B cell (primary cell): ENCODE results near the gene RNF187. TPM values are rescaled to one million over a fixed set of nuclear protein-coding genes. Genes with fewer than 3 reads are reported as not detected.
A peak's percentile ranks its signal among the peaks of the same experiment; 100 is the strongest.

Experiments used
- ATAC-seq: fragments of 200-7000 bp; cut with Tn5 transposase; one replicate; pipeline ENCODE4 v1.10.0; 2021; ENCODE audit warnings: low read depth, mild to moderate bottlenecking, moderate number of reproducible peaks, moderate library complexity
- CTCF ChIA-PET: fragments of 350-600 bp; sonication (Branson Sonifier 250); formaldehyde crosslinking; loops from one replicate; lab custom pipeline; 2021; ENCODE audit warnings: antibody characterized with exemption, inconsistent platforms; lab: Charles Lee
- POLR2A ChIA-PET: fragments of 350-600 bp; sonication (Branson Sonifier 250); formaldehyde crosslinking; loops from one replicate; lab custom pipeline; 2021; ENCODE audit warnings: antibody characterized with exemption; lab: Charles Lee
- DNase-seq: peaks from one replicate; pipeline ENCODE4 v3.0.0; 2013
- H2AFZ ChIP-seq: 2 replicates; pipeline ENCODE4 v1.6.1; 2012; ENCODE audit warnings: mild to moderate bottlenecking, low read depth, low read length; ENCODE audit not compliant: insufficient read depth, poor library complexity, severe bottlenecking
- H3K27ac ChIP-seq, 2 donors: 1 replicate in 1 of 2; 2 replicates in 1 of 2; pipeline ENCODE4 v1.5.1; 2012 to 2013; ENCODE audit warnings: low read length in 2 of 2, mild to moderate bottlenecking in 2 of 2, moderate library complexity in 1 of 2
- H3K27me3 ChIP-seq, 4 experiments: fragments of 200-600 bp in 1 of 4; sonication (generic) in 1 of 4; replicated peaks in 1 of 4; 1 replicate in 2 of 4; 2 replicates in 2 of 4; pipeline versions ENCODE4 v1.6.1 to v1.7.0; 2013 to 2016; ENCODE audit warnings: low read length in 3 of 4, mild to moderate bottlenecking in 2 of 4, mixed read lengths in 1 of 4, moderate library complexity in 1 of 4; ENCODE audit not compliant: insufficient read depth in 4 of 4, control insufficient read depth in 3 of 4; ENCODE audit errors: control extremely low read depth in 1 of 4
- H3K36me3 ChIP-seq, 2 experiments: replicated peaks in 1 of 2; 1 replicate in 1 of 2; 2 replicates in 1 of 2; pipeline versions ENCODE4 v1.6.1 to v1.7.1; 2013; ENCODE audit warnings: low read length in 1 of 2; ENCODE audit not compliant: insufficient read depth in 2 of 2, control insufficient read depth in 1 of 2; ENCODE audit errors: control extremely low read depth in 1 of 2, extremely low read depth in 1 of 2
- H3K4me1 ChIP-seq, 2 donors: fragments of 200-600 bp in 1 of 2; sonication (generic) in 1 of 2; 1 replicate in 1 of 2; 2 replicates in 1 of 2; pipeline versions ENCODE4 v1.5.1 to v1.6.1; 2013 to 2017; ENCODE audit warnings: low read length in 2 of 2; ENCODE audit not compliant: control insufficient read depth in 2 of 2, insufficient read depth in 2 of 2
- H3K4me2 ChIP-seq: replicated peaks from 2 replicates; pipeline ENCODE3; 2012; ENCODE audit warnings: mild to moderate bottlenecking, low read depth, low read length; ENCODE audit not compliant: poor library complexity, severe bottlenecking
- H3K4me3 ChIP-seq, 5 experiments: fragments of 200-600 bp in 1 of 5; sonication (generic) in 1 of 5; 1 replicate in 3 of 5; 2 replicates in 2 of 5; pipeline versions ENCODE4 v1.5.1 to v1.7.0; 2011 to 2016; ENCODE audit warnings: low read length in 4 of 5, mild to moderate bottlenecking in 4 of 5, low read depth in 2 of 5, control low read depth in 1 of 5, moderate library complexity in 1 of 5; ENCODE audit not compliant: insufficient read depth in 1 of 5; ENCODE audit errors: control extremely low read depth in 1 of 5, extremely low read depth in 1 of 5
- H3K79me2 ChIP-seq: fragments of 200-600 bp; sonication (generic); one replicate; pipeline ENCODE4 v1.6.0; 2016; ENCODE audit warnings: low read length; ENCODE audit not compliant: control insufficient read depth, insufficient read depth
- H3K9ac ChIP-seq: fragments of 200-600 bp; sonication (generic); 2 replicates; pipeline ENCODE4 v1.6.1; 2017; ENCODE audit warnings: mild to moderate bottlenecking, low read length, moderate library complexity
- H3K9me3 ChIP-seq, 3 donors: one replicate each; pipeline versions ENCODE4 v1.6.1 to v1.7.1; 2013; ENCODE audit warnings: low read length in 2 of 3; ENCODE audit not compliant: control insufficient read depth in 2 of 3, insufficient read depth in 1 of 3; ENCODE audit errors: control extremely low read depth in 1 of 3
- H4K20me1 ChIP-seq: 2 replicates; pipeline ENCODE4 v1.6.0; 2012; ENCODE audit warnings: mild to moderate bottlenecking, low read length; ENCODE audit not compliant: insufficient read depth, control insufficient read depth, poor library complexity, severe bottlenecking
- H3K27ac Mint-ChIP-seq: one replicate; pipeline ENCODE4 v1.8.0; 2021; ENCODE audit warnings: mixed read lengths
- H3K27me3 Mint-ChIP-seq: one replicate; pipeline ENCODE4 v1.8.0; 2021; ENCODE audit warnings: mixed read lengths
- H3K4me1 Mint-ChIP-seq: one replicate; pipeline ENCODE4 v1.8.0; 2021; ENCODE audit warnings: mixed read lengths
- H3K4me3 Mint-ChIP-seq: one replicate; pipeline ENCODE4 v1.8.0; 2021; ENCODE audit warnings: mixed read lengths
- H3K9me3 Mint-ChIP-seq: one replicate; pipeline ENCODE4 v1.8.0; 2022; ENCODE audit warnings: mixed read lengths; ENCODE audit not compliant: insufficient read depth
- CTCF ChIP-seq: fragments of 200-600 bp; IDR thresholded peaks from one replicate; pipeline ENCODE4 v1.8.0; 2022; ENCODE audit warnings: antibody characterized with exemption, mild to moderate bottlenecking
- WGBS: methylation state at CpG from one replicate; pipeline ENCODE4 v1.1.5; 2013; ENCODE audit warnings: missing lambda C conversion rate; ENCODE audit not compliant: insufficient coverage; 5-methylcytosine and 5-hydroxymethylcytosine counted together
- intact Hi-C: fragments of 100-400 bp; cut with micrococcal nuclease; formaldehyde crosslinking; loops from one replicate; pipeline ENCODE4 v1.10.0; 2022
- polyA plus RNA-seq: library from polyadenylated mRNA; depleted of rRNA; stranded (reverse); fragments of >200 nt; gene quantifications from 2 replicates; pipeline ENCODE4 v1.2.3, GENCODE V29; 2012
- total RNA-seq, 2 donors: library from RNA; stranded (reverse); fragments of 120-200 nt in 1 of 2; gene quantifications; 1 replicate in 1 of 2; 2 replicates in 1 of 2; pipeline versions ENCODE4 v1.2.3 to v1.2.4, GENCODE V29; 2013 to 2022

RNF187 gene
- total and polyA plus RNA-seq, 2 donors (not counting 1 experiment from before 2014, with no cell fraction given) = 25.5 to 67.3 TPM

GRCh38 chr1:228488125-228488817 is 1.1 kb downstream of the RNF187 start:
- 51% methylated on average over 14 of the region's 18 CpGs for WGBS
- ChIA-PET CTCF (interaction anchor here (0.6 to 2.8 kb wide), 2 partner anchors 13 to 49 kb away, joined by 3 to 14 read pairs; no protein-coding TSS in a partner anchor), POLR2A (interaction anchor here (0.6 to 0.7 kb wide), 3 partner anchors 79 to 329 kb away, joined by 3 to 7 read pairs (median 3); partner anchors contain the start of gene IBA57)
- Histone ChIP-seq H3K36me3 (peaks cover 0 to 27% of the 10 kb centered on the region in 2 experiments), H2AFZ (peak overlapping the region; percentile 73), H3K4me2 (peak overlapping the region; percentile 68), H3K9ac (peak overlapping the region; percentile 93), H3K4me3 (peak overlapping the region; percentile 17 to 95 (median 74)), H3K4me1 (peaks cover 14 to 25% of the 10 kb centered on the region in 2 donors), H3K79me2 (peaks cover 42% of the 10 kb centered on the region), H3K27ac (peak overlapping the region in 1 of 2 donors; percentile 59), H4K20me1 (peaks cover 37% of the 10 kb centered on the region), H3K9me3 (peaks cover 0 to 3% (median 0%) of the 10 kb centered on the region in 3 donors), H3K27me3 (no peaks in the 10 kb centered on the region)
- H3K27ac Mint-ChIP-seq = peak overlapping the region; percentile 93
- no peaks in the 10 kb centered on the region for H3K9me3 Mint-ChIP-seq
- H3K27me3 Mint-ChIP-seq = no peaks in the 10 kb centered on the region
- DNase-seq (peak; percentile 29), ATAC-seq (no peak)
- no peak for TF ChIP-seq CTCF
- peak overlapping the region; percentile 85 for H3K4me3 Mint-ChIP-seq
- intact Hi-C loops = loop anchor here (10.0 kb wide), 1 partner anchor 703 kb away; no protein-coding TSS in a partner anchor
- H3K4me1 Mint-ChIP-seq = peaks cover 38% of the 10 kb centered on the region
